T47D (cell line): Measurements from ENCODE around the gene ACOD1.
"Not testable (repeated sequence)": the region's sequence is repeated elsewhere in the genome, so short reads cannot be mapped to it uniquely, and the experiment has no call there.

ENCODE experiments used
- DNase-seq, 2 experiments: peaks; one replicate each; pipeline versions ENCODE4 v3.0.0 to v3.0.0-alpha.2; 2011 to 2012; ENCODE audit warnings: low read depth in 1 of 2, low spot score in 1 of 2
- JUND ChIP-seq: IDR thresholded peaks from 2 replicates; pipeline ENCODE4 v1.6.1; 2012; ENCODE audit warnings: low read depth
- in situ Hi-C: cut with HindIII; loops from 2 replicates; pipeline ENCODE4 v1.10.0; 2016; ENCODE audit warnings: low sequenced_read_pairs, low pct_unique_long_range_greater_than_20kb

ACOD1 gene

GRCh38 chr13:76958841-76959432, 10.6 kb downstream of the ACOD1 start:
- DNase-seq = no peak
- in situ Hi-C loops = no loop called here
- TF ChIP-seq JUND = no peak

- in situ Hi-C loops, DNase-seq: not testable (repeated sequence)
Observed at GRCh38 chr13:76959734-76960133, 11.4 kb downstream of the ACOD1 start.

GRCh38 chr13:76965759-76966421, 17.6 kb downstream of the ACOD1 start:
- in situ Hi-C loops = no loop called here
- peak in 1 of 2 experiments; percentile 16 for DNase-seq
- no peak for TF ChIP-seq JUND

DNA sequence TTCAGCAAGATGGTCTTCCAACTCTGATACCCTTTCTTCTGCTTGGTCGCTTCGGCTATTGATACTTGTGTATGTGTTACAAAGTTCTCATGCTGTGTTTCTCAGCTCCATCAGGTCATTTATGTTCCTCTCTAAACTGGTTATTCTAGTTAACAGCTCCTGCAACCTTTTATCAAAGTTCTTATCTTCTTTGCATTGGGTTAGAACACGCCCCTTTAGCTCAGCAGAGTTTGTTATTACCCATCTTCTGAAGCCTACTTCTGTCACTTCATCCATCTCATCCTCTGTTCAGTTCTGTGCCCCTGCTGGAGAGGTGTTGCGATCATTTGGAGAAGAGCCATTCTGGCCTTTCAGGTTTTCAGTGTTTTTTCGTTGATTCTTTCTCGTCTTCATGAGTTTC, 18.7 kb downstream of the ACOD1 start:
- in situ Hi-C loops = no loop called here
- no peak for TF ChIP-seq JUND

DNA sequence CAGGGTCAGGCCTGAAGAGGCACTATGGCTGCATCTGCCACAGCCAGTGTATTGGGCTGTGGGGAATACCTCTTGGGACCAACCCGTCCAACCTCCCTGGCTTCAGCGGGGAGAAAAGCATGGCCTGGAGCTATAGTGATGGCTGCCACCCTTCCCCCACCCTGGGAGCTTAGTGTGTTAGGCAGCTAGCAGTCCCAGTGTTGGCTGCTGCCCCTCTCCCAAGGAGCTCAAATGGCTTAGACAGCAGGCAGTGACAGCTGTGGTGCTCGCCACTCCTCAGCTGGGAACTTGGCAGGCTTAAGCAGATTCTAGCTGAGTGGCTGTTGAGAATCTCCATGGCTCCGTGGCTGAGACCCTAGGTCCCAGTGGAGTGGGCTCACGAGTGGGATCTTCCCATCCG, 19.7 kb downstream of the ACOD1 start:
- TF ChIP-seq JUND = no peak
- no peak for DNase-seq
- in situ Hi-C loops = no loop called here

More for the DNA sequence above, 18.7 kb downstream of the ACOD1 start:
- no peak for DNase-seq

GRCh38 chr13:76969488-76970365, 21.4 kb downstream of the ACOD1 start:
- no peak for TF ChIP-seq JUND

GRCh38 chr13:76971215-76971614, 22.9 kb downstream of the ACOD1 start:
- TF ChIP-seq JUND = no peak
- in situ Hi-C loops = no loop called here
- DNase-seq = no peak

More at GRCh38 chr13:76969488-76970365, 21.4 kb downstream of the ACOD1 start:
- DNase-seq = no peak
- in situ Hi-C loops = no loop called here

DNA sequence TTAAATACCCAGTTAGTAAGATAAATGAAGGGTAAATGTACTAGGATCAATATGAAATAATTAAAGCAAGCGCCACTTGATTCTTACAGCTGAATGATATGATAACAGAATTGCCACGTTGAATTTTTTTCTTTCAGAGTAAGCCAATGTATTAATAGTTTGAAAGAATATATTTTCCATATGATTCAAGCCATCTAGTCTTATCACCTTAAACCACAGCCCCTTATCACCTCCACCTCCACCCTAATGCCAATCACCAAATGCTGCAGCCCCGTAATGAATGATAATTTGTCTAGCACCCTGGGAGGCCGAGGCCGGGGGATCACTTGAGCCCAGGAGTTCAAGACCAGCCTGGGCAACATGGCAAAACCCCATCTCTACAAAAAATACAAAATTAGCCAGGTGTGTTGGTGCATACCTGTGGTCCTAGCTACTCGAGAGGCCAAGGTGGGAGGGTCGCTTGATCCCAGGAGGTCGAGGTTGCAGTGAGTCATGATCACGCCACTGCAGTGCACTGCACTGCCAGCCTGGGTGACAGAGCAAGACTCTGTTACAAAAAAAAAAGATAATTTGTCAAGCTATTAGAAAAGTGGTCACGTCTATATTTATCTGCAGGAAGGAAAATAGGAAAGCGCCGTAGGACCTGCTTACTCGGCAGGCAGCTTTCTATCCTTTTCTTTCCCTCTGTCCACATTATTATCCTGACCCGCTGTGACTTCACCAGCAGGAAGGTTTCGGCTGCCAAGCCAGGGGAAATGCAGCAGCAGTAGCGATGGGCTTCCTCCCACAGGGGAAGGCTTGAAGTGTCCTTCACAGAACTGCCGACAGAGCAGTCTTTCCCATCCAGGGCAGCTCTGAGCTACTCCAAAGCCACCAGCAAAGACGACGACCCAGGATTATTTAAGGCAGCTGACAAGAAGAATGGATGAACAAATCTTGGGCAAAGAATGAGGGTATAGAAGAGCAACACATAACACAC, 23.8 kb downstream of the ACOD1 start:
- in situ Hi-C loops = no loop called here
- no peak for TF ChIP-seq JUND
- DNase-seq = no peak

DNA sequence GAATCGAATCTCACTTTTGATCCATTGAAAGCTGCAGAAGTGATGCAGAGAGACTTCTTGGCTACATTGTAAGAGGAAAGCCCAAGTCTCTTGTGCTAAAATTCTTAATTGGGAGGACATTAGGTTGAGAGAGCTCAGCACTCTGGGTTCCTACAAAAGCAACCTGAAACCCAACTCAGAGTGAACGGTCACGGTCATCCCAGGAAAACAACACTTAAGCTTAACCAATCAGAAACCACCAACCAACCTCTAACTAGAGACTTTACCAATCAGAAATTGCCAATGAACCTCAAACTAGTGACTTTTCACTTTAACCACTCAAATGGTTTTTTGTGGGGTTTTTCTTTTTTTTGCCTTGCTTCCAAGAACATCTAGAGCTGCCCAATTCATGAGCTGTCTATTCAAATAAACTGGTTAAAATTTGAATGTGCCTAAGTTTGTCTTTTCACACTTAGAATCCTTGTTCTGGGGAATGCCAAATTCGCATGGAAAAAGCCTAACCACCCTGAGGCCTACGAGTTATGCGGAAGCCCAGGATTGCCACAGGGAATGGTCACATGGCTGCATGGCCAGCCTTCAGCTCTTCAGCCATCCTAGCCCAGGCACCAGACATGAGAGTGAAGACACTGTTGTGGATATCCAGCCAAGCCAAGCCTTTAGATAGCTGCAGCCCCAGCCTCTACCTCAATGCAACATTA, 25.8 kb downstream of the ACOD1 start:
- DNase-seq = no peak
- TF ChIP-seq JUND = no peak
- in situ Hi-C loops = no loop called here

DNA sequence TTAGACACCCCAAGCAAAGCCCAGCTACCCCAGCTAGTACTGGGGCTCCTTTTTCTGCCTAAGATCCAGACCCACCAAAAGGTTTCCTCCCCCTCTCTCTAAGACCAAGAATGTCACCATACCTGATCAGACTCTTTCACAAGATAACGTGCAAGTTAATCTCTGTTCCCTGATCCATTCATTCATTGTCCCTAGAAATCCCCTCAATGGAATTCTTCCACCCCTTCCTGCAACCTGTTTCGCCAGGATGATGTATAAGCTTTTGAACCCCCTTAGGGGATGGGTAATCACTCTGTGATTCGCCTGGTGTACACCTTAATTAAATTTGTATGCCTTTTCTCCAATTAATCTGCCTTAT, 26.3 kb downstream of the ACOD1 start:
- no peak for TF ChIP-seq JUND
- in situ Hi-C loops = no loop called here
- no peak for DNase-seq

GRCh38 chr13:76975863-76976262, 27.6 kb downstream of the ACOD1 start:
- no peak for TF ChIP-seq JUND
- DNase-seq = no peak
- in situ Hi-C loops = no loop called here

DNA sequence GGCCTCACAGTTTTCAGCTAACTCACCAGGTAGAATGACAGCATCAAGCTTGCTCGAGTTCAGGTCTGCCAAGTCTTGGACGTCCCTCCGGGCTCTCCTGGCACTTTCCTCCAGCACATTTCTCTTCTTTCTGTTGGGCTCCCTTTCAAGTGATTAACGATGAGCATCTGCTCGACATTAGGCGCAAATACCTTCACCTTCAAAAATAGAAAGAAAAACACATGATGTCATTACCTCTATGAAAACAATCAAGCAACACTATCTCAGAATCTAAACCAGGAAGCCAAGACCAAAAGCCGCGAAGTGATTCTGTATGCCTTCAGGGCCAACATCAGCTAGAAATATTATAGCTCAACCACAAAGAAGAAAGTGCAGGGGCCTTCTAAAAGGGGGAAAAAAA, 28.2 kb downstream of the ACOD1 start:
- in situ Hi-C loops = no loop called here
- DNase-seq = peak in 1 of 2 experiments; percentile 15
- TF ChIP-seq JUND = no peak
